GM12875 (cell line): ENCODE data around the gene C22orf31.

Experiments
- H3K4me3 ChIP-seq: one replicate; pipeline ENCODE4 v1.5.1; 2011; ENCODE audit warnings: low read depth, low read length, control low read depth
- TF ChIP-seq, protein P1 (sequence below): IDR thresholded peaks from 2 replicates; pipeline ENCODE4 v1.5.1; 2011; ENCODE audit warnings: low read depth, mild to moderate bottlenecking, control low read depth, inconsistent platforms, low read length, moderate library complexity, borderline replicate concordance; ENCODE audit not compliant: insufficient read depth

Gene C22orf31

DNA sequence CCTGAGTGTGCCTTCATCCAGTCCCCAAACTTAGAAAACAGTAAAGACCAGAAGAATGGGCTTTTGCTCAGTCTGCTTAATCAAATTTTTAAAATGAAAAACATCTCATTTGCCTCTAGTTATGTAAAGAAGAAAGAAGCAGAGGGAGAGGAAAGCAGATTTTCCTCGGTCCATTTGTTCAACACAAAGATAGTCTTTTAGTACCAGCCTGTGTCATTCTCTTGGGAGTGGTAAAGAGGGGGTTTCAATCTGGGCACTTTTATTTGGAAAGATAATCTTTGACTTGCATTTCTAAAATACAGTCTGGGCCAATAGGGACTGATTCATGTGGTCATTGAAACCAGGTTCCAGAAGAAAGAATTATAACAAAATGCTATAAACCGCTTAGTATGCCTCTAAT lies 40.7 kb upstream of the C22orf31 start:
- TF ChIP-seq, protein P1, sequence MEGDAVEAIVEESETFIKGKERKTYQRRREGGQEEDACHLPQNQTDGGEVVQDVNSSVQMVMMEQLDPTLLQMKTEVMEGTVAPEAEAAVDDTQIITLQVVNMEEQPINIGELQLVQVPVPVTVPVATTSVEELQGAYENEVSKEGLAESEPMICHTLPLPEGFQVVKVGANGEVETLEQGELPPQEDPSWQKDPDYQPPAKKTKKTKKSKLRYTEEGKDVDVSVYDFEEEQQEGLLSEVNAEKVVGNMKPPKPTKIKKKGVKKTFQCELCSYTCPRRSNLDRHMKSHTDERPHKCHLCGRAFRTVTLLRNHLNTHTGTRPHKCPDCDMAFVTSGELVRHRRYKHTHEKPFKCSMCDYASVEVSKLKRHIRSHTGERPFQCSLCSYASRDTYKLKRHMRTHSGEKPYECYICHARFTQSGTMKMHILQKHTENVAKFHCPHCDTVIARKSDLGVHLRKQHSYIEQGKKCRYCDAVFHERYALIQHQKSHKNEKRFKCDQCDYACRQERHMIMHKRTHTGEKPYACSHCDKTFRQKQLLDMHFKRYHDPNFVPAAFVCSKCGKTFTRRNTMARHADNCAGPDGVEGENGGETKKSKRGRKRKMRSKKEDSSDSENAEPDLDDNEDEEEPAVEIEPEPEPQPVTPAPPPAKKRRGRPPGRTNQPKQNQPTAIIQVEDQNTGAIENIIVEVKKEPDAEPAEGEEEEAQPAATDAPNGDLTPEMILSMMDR, result no peak
- H3K4me3 ChIP-seq, result no peak overlapping the region

DNA sequence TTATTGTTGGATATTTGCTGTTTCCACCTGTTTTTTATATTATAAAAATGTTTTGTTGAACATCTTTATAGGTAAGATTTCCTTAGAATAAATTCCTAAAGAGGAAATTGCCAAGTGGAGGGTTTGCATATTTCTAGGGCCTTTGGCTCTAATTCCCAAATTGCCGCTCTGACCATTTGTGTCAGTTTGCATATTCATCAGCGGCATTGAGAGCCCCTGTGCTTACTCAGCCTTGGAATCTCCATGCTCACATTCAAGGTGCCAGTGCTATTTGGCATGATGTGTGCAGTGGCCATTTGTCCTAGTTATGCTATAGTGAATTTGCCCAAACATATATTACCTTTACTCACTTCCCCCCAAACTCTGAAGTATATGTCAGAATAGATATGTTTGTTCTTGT lies 36.7 kb upstream of the C22orf31 start:
- no peak overlapping the region for H3K4me3 ChIP-seq
- TF ChIP-seq, protein P1, result no peak

DNA sequence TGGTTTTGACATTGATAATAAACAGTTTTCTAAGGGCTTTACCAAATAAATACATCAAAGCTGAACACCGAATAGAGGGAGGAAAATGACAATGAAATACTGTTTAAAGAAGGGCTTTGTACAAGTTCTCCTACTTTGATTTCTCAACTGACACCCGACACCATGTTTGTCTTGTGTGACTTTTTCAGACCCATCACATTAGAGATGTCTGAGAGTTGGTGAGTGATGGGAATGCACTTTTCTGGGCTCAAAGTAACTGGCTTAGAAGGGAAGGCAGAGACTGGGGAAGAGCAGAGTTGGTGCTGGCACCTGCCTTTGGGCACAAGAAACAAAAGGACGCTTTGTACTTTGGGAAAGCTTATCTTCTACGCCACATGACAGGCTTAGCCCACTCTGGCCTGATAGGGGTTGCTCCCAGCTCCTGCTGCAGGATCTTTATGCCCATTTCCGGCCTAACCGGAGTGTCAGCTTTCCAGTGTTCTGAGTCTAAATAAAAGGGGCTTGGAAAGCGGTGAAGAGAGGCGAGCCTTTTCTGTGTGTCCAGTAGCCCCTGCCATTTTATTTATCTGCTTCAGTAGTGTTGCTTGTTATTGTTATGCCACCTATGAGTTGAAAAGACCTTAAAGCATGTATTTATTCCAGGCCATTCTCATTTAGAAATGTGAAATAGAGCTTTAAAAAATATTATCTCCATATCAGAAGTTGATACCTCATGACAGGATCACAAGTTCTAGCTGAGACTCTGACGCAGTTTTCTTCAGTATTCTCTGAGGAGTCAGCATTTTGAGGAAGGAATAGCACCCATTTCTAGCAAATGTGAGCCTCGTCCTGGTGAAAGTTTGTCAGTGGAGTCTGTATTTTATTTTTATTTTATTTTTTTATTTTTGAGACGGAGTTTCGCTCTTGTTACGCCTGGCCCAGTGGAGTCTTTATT lies 35.4 kb upstream of the C22orf31 start:
- no peak overlapping the region for H3K4me3 ChIP-seq
- TF ChIP-seq, protein P1, result no peak

DNA sequence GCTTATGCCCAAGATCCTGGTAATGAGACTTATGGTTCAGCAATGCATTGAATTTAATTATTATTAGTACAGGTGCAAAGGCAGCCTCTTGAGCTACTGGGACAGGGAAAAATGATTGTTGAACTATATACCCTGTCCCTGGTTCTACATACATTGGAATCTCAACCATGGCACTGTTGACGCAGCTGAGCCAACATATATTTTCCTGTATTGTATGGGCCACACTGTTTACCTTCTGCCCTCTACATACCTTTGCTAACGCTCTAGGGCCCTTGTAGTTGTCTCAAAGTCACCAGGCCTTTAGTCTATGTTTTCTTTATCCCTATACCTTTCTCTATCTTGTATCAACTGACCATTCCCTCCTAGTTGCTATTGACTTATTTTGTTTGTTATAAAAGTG lies 33.8 kb upstream of the C22orf31 start:
- TF ChIP-seq, protein P1, result no peak

DNA sequence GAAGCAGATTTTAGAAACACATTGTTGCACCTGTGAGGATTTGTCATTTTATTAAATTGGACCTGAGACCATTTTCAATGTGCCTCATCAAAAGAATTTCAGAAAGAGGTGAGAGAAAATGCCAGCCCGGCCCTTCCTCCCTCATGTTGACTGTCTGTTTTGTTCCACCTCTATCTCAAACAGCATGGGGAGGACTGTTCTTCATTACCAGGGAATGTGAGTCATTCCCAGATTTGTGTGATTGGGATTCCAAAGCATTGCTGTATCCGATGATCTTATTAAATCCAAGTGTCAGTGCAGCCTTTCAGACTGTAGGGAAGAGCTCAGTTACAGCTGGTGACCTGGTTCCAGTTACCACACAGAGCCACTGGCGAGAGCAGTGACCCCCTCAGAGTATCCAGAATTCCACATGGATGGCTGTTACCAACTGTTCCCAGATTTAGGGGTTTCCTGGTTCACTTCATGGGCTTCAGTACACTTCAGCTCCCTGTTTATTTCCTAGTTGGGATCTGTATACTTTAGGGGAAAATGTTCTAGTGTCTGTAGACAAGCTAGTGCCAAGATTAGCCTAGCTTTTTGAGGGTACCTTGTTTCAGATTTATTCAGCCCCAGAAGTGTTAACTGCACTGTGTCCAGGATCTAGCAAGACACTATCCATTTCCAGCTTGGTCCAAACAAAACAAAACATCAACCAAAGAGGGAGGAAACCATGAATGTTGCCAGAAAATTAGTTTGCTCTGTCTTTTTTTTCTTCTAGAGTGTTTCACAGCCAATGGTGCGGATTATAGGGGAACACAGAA lies 32.1 kb upstream of the C22orf31 start:
- H3K4me3 ChIP-seq, result no peak overlapping the region
- TF ChIP-seq, protein P1, result no peak

More for the DNA sequence above, 33.8 kb upstream of the C22orf31 start:
- no peak overlapping the region for H3K4me3 ChIP-seq

DNA sequence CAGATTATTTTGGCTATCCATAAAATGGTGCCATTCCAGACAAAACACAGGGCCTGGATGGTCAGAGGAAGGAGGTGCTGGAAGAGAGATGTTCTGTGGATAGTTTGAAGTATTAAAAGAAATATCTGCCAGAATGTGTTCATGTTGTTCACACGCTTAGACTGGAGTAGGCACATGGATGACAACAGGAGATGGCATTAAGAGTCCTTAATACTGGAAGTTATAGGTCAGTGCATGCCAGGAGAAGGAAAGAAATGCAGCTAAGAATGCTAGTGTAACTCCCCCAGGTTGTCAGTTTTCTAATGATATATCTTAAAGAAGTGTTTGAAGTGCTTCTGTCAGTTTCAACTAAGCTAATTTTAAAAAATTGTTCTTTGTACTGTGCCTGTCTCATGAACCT lies 31.4 kb upstream of the C22orf31 start:
- TF ChIP-seq, protein P1, result no peak
- H3K4me3 ChIP-seq, result no peak overlapping the region
